NCI-H748 treated with DMSO at 0.1 percent for 48 hours (cell line): ENCODE measurements around the gene TMEM191C.
"Not testable (repeated sequence)": the region's sequence is repeated elsewhere in the genome, so short reads cannot be mapped to it uniquely, and the experiment has no call there.

Experiments
- DNase-seq: peaks from one replicate; lab custom pipeline; 2025; lab: John Stamatoyannopoulos, UW

The TMEM191C gene

DNA sequence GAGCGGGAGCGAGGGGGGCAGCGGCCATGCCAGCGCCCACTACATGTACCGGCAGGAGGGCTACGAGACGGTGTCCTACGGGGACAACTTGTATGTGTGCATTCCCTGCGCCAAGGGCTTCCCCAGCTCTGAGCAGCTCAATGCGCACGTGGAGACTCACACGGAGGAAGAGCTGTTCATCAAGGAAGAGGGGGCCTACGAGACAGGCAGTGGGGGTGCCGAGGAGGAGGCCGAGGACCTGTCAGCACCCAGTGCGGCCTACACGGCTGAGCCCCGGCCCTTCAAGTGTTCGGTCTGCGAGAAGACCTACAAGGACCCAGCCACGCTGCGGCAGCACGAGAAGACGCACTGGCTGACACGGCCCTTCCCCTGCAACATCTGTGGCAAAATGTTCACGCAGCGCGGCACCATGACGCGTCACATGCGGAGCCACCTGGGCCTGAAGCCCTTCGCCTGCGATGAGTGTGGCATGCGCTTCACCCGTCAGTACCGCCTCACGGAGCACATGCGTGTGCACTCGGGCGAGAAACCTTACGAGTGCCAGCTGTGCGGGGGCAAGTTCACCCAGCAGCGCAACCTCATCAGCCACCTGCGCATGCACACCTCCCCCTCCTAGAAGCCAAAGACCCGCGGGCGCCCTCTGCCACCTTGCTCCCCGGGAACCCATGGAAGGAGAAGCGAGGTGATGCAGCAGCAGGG lies 20.9 kb upstream of the TMEM191C start:
- DNase-seq, result no peak

DNA sequence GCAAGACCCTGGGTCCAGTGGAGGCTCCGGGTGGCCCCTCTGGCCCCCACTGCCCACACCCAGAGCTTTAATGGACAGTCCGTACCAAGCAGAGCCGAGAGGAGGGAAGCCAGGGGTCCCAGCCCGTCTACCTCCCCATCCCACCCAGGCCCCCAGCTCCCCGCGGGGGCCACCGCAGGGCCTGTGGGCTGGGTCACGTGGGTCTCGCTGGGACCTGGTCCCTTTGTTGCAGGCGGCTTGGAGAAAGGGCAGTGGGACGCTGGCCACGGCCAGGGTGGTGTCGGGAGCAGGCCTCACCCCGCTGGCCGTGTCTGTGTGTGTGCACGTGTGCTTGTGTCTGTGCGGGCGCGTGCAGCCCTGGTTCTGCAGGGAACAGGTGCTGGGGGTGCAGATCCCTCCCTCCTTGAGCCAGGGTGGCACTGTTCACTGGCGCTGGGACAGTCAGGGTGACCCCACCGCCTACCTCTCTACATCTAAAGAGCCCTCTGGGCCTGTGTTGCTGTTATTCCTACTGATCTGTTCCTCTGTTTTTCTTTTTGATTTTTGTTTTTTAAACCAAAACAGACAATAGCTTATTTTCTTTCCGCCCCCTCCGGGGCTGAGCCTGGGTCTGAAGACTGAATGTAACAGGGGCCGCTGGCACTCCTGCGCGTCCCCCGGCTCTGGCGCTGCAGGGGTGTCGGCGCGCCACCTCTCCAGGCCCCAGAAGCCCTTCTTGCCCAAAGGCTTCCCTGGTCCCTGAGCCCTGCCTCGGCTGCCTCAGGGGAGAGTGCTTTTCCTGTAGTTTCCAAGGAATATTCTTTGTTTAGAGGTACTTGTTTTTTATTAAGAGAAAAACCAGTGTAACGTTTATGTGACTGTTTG lies 20.1 kb upstream of the TMEM191C start:
- no peak for DNase-seq

DNA sequence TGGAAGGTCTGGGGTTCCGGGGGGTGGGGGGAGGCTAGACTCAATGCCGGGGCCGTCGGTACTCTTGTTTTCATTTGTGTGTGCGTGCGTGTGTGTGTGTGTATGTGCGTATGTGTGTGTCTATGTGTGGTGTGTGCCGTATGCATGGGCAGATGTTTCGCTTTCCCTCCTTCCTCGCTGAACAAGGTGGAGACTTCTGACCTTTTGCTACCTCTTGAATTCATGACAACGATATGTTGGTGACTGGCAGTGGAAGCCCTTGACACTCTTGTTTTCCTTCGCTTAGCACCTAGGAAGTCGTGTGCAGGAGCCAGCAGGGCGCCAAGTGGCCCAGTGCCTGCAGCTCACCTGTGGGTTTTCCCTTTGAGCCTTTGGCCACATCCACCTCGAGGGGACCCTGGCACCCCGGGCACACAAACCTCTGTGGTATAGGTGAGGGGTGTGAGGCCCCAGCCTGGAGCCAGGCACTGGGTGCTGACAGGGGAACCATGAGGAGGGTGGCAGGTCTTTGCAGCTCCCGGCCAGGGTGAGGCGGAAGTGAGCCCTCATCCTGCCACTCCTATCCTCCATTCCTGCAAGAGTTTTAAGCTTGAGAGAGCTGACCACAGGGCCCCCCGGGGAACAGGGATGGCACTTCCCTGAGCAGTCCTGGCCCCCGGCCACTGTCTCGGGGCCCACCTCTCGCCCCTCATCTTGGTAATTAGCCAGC lies 19.3 kb upstream of the TMEM191C start:
- no peak for DNase-seq

DNA sequence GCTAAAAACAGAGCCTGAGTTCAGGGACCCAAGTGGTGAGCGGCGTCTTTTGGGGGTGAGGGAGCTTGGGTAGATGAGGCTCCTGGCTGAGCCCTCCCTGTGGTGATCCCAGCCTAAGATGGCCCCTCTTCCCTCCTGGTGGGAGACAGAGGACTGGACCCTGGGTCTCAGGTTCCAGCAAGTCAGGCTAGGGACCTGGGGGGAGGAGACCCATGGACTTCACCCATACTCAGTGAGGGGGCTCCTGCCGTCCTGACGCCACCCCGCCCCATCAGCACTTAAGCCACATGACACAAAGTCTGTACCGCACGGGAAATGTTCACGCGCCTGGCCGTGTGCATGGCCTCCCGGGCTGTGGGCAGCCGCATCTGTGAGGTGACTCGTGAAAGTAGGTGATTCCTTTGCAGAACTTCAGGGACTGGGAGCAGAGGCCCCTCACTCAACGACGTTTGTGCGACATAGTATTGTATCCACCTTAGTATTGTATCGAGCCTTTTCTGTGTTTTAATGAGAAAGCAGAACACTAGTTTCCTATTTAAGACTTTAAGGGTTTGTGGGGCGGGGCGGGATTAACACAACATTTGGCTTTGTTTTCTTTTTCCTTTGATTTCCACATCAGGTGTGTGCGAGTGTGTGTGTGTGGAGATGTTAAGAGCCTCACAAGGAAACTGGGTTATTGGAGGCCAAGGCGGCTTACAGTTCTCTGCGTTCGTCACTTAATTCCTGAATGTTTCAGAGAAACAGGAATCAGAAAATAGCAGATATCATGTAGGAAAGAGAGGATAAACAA lies 18.4 kb upstream of the TMEM191C start:
- DNase-seq, result no peak

GRCh38 chr22:21449531-21450319 lies 17.5 kb upstream of the TMEM191C start:
- DNase-seq, result no peak

- no peak for DNase-seq
Measured at GRCh38 chr22:21450320-21450831, 16.8 kb upstream of the TMEM191C start.

- no peak for DNase-seq
Measured at GRCh38 chr22:21450858-21451353, 16.3 kb upstream of the TMEM191C start.

DNA sequence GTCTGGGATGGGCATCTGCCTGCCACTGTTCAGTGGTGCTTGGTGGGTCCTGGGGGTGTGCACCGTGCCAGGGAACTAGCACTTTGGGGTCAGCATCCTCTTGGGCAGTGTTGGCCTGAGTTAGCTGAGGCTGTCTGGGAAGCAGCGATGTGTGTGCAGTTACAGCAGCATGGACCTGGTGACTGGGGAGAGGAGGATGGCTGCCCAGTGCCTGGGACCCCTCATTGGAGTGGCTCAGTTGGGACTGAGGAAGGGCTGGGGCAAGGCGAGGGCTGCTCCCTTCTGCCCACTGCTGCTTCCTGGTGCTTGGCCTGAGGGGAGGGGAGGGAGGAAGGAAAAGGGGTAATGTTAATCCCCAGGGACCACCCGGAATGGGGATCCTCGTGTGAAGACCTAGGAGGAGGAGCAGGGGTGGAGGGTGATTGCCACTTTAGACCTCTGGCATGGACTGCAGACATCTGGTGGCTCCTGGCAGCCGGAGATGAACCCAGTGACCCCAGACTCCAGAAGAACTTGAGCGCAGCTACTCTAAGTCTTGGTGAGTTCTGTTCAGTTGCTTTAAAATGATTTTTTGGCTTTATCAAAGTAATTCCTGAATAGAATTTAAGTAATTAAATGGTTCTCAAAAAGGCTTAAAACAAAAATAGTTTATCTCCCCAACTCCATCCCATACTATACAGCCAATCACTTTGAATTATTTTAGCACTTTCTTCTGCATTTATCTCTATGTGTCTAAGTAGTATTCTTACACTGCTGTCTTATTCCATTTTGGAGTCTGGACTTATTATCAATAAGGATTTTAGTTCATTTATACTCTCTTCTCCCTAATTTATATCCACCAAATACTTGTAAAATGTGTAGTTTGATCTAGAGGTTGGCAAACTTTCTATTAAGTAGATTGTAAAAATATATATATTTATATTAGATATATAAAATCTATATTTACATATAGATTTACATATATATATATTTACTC lies 15.4 kb upstream of the TMEM191C start:
- DNase-seq, result no peak

DNA sequence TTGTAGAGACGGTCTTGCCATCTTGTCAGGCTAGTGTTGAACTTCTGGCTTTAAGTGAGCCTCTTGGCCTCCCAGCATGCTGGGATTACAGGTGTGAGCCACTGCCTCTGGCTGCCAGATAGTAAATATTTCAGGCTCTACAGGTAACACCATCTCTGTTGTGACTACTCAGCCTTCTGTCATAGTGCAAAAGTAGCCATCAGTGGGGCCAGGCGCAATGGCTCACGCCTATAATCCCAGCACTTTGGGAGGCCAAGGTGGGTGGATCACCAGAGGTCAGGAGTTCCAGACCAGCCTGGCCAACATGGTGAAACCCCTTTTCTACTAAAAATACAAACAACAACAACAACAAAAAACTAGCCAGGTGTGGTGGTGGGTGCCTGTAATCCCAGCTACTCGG lies 14.5 kb upstream of the TMEM191C start:
- DNase-seq, result not testable (repeated sequence)

DNA sequence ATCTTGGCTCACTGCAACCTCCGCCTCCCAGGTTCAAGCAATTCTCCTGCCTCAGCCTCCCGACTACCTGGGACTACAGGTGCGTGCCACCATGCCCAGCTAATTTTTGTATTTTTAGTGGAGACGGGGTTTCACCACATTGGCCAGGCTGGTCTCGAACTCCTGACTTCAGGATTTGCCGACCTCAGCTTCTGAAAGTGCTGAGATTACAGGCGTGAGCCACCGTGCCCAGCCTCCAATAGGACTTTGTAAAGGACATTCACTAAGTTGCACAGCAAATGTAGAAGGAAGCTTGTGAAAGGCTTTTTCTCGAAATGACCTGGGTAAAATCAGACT lies 12.2 kb upstream of the TMEM191C start:
- not testable (repeated sequence) for DNase-seq

DNA sequence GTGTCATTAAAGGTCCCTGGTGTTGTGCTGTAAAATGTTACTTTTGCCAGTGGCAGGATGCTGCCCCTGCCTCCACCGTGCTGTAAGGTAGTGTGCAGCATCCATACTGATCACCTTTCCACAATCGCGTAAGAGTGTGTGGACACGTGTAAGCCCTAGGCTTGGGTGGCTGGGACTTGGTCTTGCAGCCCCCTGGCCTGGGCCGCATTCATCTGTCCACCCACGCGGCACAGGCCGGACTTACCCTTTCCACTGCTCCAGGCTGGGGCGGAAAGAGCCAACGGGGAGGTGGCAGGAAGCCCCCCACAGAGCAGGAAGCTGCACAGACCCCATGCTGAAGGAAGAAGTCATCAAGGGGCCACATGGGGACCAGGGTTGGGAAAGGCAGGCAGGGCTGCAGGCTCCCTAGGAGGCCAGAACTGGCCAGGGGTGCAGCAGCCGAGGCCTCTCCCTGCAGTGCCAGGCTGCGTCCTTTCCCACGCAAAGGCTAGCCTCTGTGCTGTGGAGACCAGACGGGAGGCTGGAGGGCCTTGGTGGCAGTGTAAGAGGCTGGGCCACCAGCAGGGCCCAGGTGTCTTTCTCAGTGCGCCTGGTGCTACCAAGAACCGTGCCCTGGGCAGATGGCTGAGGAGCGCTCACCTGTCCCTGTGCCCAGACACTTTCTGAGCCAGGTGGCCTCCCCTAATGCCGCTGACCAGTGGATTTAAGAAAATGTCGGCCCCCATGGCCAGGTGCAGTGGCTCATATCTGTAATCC lies 11.7 kb upstream of the TMEM191C start:
- DNase-seq, result no peak

- DNase-seq, result no peak
Measured at GRCh38 chr22:21457023-21457787, 10.0 kb upstream of the TMEM191C start.

GRCh38 chr22:21462672-21463071 lies 4.5 kb upstream of the TMEM191C start:
- DNase-seq, result not testable (repeated sequence)

DNA sequence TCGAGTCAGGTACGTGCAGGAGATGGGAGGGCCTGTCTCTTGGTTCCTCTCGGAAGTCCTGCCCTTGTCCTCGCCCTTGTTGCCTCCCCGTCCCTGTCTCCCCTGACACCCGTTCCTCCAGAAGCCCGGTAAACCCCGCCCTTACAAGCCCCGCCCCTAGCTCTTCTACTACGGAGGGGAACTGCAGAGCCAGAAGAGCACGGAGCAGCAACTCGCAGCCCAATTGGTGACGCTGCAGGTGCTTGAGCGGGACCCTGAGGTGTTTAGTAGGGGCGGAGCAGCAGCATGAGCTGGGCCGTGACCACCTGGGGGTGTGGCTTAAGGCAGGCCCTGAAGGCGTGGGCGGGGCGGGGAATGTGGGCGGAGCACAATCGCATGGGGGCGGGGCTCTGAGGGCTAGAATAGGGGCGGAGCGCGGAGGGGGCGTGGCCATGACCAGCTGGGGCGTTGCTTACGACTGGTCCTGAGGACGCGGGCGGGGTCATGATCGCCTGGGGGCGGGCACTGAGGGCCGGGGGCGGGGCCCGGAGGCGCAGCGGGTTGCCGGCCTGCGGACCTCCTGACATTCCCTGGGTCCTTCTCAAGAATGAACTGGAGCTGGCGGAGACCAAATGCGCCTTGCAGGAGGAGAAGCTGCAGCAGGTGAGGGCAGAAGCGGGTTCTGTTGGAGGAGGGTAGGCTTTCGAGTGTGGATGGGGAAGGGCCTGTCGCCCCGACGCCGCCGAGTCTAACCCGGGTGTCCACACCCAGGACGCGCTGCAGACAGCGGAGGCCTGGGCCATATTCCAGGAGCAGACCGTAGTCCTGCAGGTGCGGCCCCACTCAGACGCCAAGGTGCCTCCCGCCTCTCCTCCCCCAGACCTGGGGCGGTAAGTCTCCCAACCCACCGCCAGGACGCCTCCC lies 1.3 kb downstream of the TMEM191C start:
- DNase-seq, result not testable (repeated sequence)

GRCh38 chr22:21469097-21469994 lies 2.2 kb downstream of the TMEM191C start:
- DNase-seq, result not testable (repeated sequence)

DNA sequence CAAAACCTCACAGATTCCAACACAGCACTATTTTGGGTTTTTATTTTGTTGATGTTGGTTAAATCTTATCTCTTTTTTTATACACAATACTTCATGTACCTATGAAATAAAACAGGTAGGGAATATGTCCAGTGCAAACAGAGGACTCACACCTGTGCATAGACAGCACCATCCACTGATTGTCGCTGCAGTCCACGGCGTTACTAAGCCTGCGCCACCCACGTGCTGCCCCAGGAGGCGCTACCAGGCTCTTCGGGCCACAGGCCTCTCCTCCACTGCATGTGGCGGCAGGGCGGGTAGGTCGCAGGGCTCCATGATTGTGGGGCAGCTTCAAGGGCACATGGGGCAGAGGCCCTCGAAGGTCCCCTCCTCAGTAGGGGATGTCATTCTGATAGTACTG lies 5.8 kb downstream of the TMEM191C start:
- DNase-seq, result not testable (repeated sequence)
